Prostate gland (tissue), 2 donors: ENCODE data around the gene PPP1R15B. TPM values are rescaled to one million over a fixed set of nuclear protein-coding genes. Genes with fewer than 3 reads are reported as not detected.

Experiments used
- DNase-seq: peaks from one replicate; pipeline ENCODE4 v3.0.0-alpha.2; 2019; ENCODE audit warnings: low spot score
- H3K27ac ChIP-seq, 2 donors: fragments of 200-600 bp; sonication (generic); 2 replicates each; pipeline ENCODE4 v1.5.1; 2017 to 2019
- H3K27me3 ChIP-seq: fragments of 200-600 bp; sonication (generic); replicated peaks from 2 replicates; pipeline ENCODE4 v1.5.1; 2019; ENCODE audit not compliant: insufficient read depth
- H3K36me3 ChIP-seq, 2 donors: fragments of 200-600 bp; sonication (generic); 1 replicate in 1 of 2; 2 replicates in 1 of 2; pipeline versions ENCODE4 v1.5.1 to v1.8.1; 2017 to 2019
- H3K4me1 ChIP-seq: fragments of 200-600 bp; sonication (generic); replicated peaks from 2 replicates; pipeline ENCODE4 v1.5.1; 2019
- H3K4me3 ChIP-seq, 2 donors: fragments of 200-600 bp; sonication (generic); 2 replicates each; pipeline ENCODE4 v1.5.1; 2017 to 2019
- H3K9me3 ChIP-seq: fragments of 200-600 bp; sonication (generic); 2 replicates; pipeline ENCODE4 v1.5.1; 2017
- CTCF ChIP-seq, 4 experiments: fragments of 200-600 bp in 2 of 4; fragments of 450-650 bp in 2 of 4; sonication (generic) in 2 of 4; IDR thresholded peaks; 1 replicate in 3 of 4; 2 replicates in 1 of 4; pipeline ENCODE4 v1.5.1; 2016 to 2019; ENCODE audit warnings: antibody characterized with exemption in 4 of 4, mild to moderate bottlenecking in 2 of 4, moderate library complexity in 2 of 4
- POLR2A ChIP-seq: fragments of 450-650 bp; IDR thresholded peaks from one replicate; pipeline ENCODE4 v1.6.1; 2016; ENCODE audit warnings: antibody characterized with exemption, mild to moderate bottlenecking
- POLR2AphosphoS5 ChIP-seq: sonication (generic); formaldehyde crosslinking; IDR thresholded peaks from one replicate; pipeline ENCODE4 v1.6.1; 2017; ENCODE audit warnings: antibody characterized with exemption
- WGBS: methylation state at CpG from one replicate; pipeline ENCODE4 v1.1.5; 2018; 5-methylcytosine and 5-hydroxymethylcytosine counted together
- intact Hi-C: fragments of 100-400 bp; cut with DNase I; formaldehyde crosslinking; loops from one replicate; pipeline ENCODE4 v1.14.2; 2022
- total RNA-seq, 2 donors: library from RNA; depleted of rRNA; stranded (reverse); fragments of >200 nt; gene quantifications; one replicate each; pipeline ENCODE4 v1.1.0, GENCODE V29; 2016

Gene PPP1R15B
- total RNA-seq, 2 donors from 2014 or later = 43.5 to 45.0 TPM

DNA sequence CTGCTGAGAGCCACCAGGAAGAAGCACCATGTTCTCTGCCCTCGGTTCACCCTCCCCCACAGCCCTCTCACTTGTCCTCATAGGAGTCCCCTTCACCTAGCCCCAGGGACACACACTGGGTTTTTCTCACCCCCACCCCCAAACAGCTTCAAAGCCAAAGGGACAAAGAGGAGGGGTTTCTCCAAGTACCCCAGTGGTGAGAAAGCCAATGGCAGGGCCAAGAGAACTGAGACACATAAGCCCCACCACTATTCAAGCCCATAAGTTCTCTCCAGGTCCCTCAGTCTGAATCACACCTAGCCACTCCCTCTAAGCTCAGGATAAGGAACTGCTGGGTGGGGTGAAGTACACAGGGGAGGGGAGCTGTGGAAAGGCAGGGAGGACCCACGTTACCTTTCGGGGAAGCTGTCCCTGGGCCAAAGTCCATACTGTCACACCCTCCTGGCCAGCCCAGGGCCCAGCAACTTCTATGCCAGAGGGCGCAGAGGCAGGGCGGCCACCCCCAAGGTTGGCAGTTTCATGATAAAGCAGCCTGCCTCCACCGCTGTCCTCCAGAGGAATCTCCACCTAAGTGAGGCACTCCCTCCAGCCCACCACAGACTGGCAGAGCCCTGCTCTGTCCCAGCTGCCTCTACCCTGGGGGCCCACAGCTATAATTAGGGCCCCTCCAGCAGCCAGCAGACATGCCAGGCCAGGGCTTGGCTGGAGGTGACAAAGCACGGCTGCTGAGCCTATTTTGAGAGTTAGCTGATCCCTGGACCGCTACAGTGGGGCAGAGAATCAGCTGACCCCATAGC lies 39.0 kb upstream of the PPP1R15B start:
- peak; percentile 46 for DNase-seq
- H3K27me3 ChIP-seq = no peaks in the 10 kb centered on the region
- TF ChIP-seq POLR2AphosphoS5 (peak; percentile 34), POLR2A (no peak)
- no peaks in the 10 kb centered on the region for H3K9me3 ChIP-seq
- H3K36me3 ChIP-seq = no peaks in the 10 kb centered on the region
- H3K4me3 ChIP-seq = no peak overlapping the region
- intact Hi-C loops = no loop called here
- H3K4me1 ChIP-seq = no peaks in the 10 kb centered on the region
- 65% methylated on average over 8 of the region's 8 CpGs for WGBS
- H3K27ac ChIP-seq = peak overlapping the region; percentile 44 to 45

- Histone ChIP-seq H3K36me3 (no peaks in the 10 kb centered on the region), H3K4me1 (no peaks in the 10 kb centered on the region), H3K27ac (no peak overlapping the region), H3K27me3 (no peaks in the 10 kb centered on the region), H3K9me3 (no peaks in the 10 kb centered on the region), H3K4me3 (no peak overlapping the region)
- DNase-seq = no peak
- intact Hi-C loops = no loop called here
- TF ChIP-seq CTCF (IDR thresholded peaks at IDR 0.05) = no peak
- TF ChIP-seq POLR2AphosphoS5 = no peak
- no peak for TF ChIP-seq POLR2A
- WGBS = 66% methylated on average over 8 of the region's 8 CpGs
Measured at GRCh38 chr1:204449678-204450280, 38.2 kb upstream of the PPP1R15B start.

DNA sequence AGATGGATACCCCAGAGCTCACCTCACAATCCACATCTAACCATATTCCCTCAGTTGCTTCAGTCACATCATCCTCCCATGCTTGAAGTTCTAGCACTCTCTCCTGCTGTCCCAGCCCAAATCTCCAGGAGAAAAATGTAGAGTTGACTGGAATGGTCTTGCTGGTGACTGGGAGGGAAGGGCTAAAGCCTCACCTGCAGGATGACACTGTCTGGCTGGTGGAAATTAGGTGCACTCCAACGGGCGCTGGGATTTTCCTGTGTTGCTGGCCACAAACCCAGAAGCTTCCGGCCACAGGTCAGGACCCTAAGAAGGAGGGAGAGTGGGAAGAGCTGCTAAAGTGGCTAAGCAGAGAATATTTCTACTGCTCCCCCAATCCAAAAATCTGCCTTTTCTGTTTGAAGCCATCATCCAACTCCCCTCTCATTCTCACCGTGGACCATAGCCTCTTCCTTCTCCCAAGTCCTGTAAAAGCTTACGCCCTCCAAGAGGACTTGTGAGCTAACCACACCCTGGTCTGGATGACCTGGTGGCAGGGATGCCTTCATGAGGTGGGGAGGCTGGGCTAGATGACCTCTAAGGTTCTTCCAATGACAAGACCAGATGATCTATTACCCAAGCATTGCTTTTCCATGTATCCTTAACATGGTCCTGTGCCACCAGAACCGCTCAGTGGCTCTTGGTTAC lies 37.5 kb upstream of the PPP1R15B start:
- Histone ChIP-seq H3K36me3 (no peaks in the 10 kb centered on the region), H3K4me3 (no peak overlapping the region), H3K27me3 (no peaks in the 10 kb centered on the region), H3K9me3 (no peaks in the 10 kb centered on the region), H3K27ac (no peak overlapping the region), H3K4me1 (peaks cover under 1% of the 10 kb centered on the region)
- intact Hi-C loops = no loop called here
- no peak for DNase-seq
- no peak for TF ChIP-seq CTCF (IDR thresholded peaks at IDR 0.05)
- TF ChIP-seq POLR2A = no peak
- no peak for TF ChIP-seq POLR2AphosphoS5
- 88% methylated on average over 6 of the region's 6 CpGs for WGBS

GRCh38 chr1:204448344-204448964 lies 36.8 kb upstream of the PPP1R15B start:
- no peak for DNase-seq
- H3K36me3 ChIP-seq = no peaks in the 10 kb centered on the region
- intact Hi-C loops = no loop called here
- H3K27ac ChIP-seq = no peak overlapping the region
- peaks cover 7% of the 10 kb centered on the region for H3K4me1 ChIP-seq
- H3K27me3 ChIP-seq = no peaks in the 10 kb centered on the region
- TF ChIP-seq POLR2AphosphoS5 (no peak), CTCF (IDR thresholded peaks at IDR 0.05) (no peak), POLR2A (no peak)
- WGBS = 88% methylated on average over 7 of the region's 7 CpGs
- no peak overlapping the region for H3K4me3 ChIP-seq
- no peaks in the 10 kb centered on the region for H3K9me3 ChIP-seq

DNA sequence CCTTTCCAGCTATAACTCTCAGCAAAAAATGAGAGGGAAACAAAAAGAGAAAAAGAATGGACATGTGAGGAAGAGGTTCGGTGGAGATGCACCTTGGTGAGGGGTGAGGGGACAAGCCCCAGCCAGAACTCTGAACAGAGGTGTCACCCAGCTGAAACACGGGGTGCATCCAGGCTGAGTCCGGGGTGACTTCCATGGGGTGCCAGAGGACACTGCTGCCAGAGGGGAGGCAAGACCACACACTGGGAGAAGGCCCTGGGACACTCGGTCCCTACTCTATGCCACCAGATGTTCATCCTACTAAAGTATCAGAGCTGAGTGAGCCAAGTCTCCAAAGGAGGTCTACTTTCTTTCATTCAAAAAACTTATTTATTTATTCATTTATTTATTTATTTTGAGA lies 36.1 kb upstream of the PPP1R15B start:
- H3K27me3 ChIP-seq = no peaks in the 10 kb centered on the region
- H3K27ac ChIP-seq = no peak overlapping the region
- 58% methylated on average over 4 of the region's 4 CpGs for WGBS
- H3K9me3 ChIP-seq = no peaks in the 10 kb centered on the region
- TF ChIP-seq CTCF (IDR thresholded peaks at IDR 0.05) (no peak), POLR2AphosphoS5 (no peak), POLR2A (no peak)
- H3K36me3 ChIP-seq = no peaks in the 10 kb centered on the region
- H3K4me3 ChIP-seq = no peak overlapping the region
- no peak for DNase-seq
- peaks cover 11% of the 10 kb centered on the region for H3K4me1 ChIP-seq
- intact Hi-C loops = loop anchor here (2.0 kb wide), 1 partner anchor 55 kb away; no protein-coding TSS in a partner anchor
